HepG2 (cell line): Measurements from ENCODE around the gene EDAR. TPM values are rescaled to one million over a fixed set of nuclear protein-coding genes. Genes with fewer than 3 reads are reported as not detected.

ENCODE experiments used
- ATAD3A ChIP-seq: sonication (generic); formaldehyde crosslinking; IDR thresholded peaks from 2 replicates; pipeline ENCODE4 v1.4.0; 2020; ENCODE audit warnings: missing genetic modification reagents
- RAD21 ChIP-seq: fragments of 450-650 bp; formaldehyde crosslinking; IDR thresholded peaks from 2 replicates; pipeline ENCODE4 v1.5.0; 2020; ENCODE audit warnings: mild to moderate bottlenecking
- REL ChIP-seq: sonication (generic); formaldehyde crosslinking; conservative IDR thresholded peaks from 2 replicates; pipeline ENCODE4 v1.8.0; 2022; ENCODE audit warnings: mild to moderate bottlenecking, missing genetic modification reagents, moderate library complexity
- SMC3 ChIP-seq: IDR thresholded peaks from 2 replicates; pipeline ENCODE4 v1.6.1; 2011; ENCODE audit warnings: low read length, improper control_type of control experiment
- TEAD3 ChIP-seq: optimal IDR thresholded peaks from 2 replicates; pipeline ENCODE3; 2016; ENCODE audit warnings: borderline replicate concordance
- ZBTB4 ChIP-seq: sonication (generic); formaldehyde crosslinking; IDR thresholded peaks from 2 replicates; pipeline ENCODE4 v1.4.0; 2020; ENCODE audit warnings: missing genetic modification reagents, mild to moderate bottlenecking, borderline replicate concordance
- ZFP36 ChIP-seq: fragments of 150-350 bp; IDR thresholded peaks from 2 replicates; pipeline ENCODE4 v1.6.1; 2018; ENCODE audit warnings: borderline replicate concordance, low read length, low read depth; ENCODE audit not compliant: partially characterized antibody
- ZMYM4 ChIP-seq: sonication (generic); formaldehyde crosslinking; IDR thresholded peaks from 2 replicates; pipeline ENCODE4 v1.8.1; 2023; ENCODE audit warnings: mild to moderate bottlenecking, missing genetic modification reagents
- ZNF275 ChIP-seq: sonication (generic); formaldehyde crosslinking; IDR thresholded peaks from 2 replicates; pipeline ENCODE4 v1.8.0; 2022; ENCODE audit warnings: missing genetic modification reagents, mild to moderate bottlenecking, inconsistent platforms, borderline replicate concordance
- ZNF281 ChIP-seq: sonication (generic); formaldehyde crosslinking; IDR thresholded peaks from 2 replicates; pipeline ENCODE4 v1.4.0; 2020; ENCODE audit warnings: missing genetic modification reagents, borderline replicate concordance
- ZNF44 ChIP-seq: sonication (generic); formaldehyde crosslinking; IDR thresholded peaks from 2 replicates; pipeline ENCODE4 v1.5.1; 2020; ENCODE audit warnings: mild to moderate bottlenecking, missing genetic modification reagents
- ZNF672 ChIP-seq: sonication (generic); formaldehyde crosslinking; IDR thresholded peaks from 2 replicates; pipeline ENCODE4 v1.8.1; 2022; ENCODE audit warnings: missing genetic modification reagents
- polyA plus RNA-seq, 8 experiments: library from polyadenylated mRNA; depleted of rRNA in 3 of 8; stranded (reverse) in 7 of 8; unstranded in 1 of 8; fragments of >200 nt; fragmentation: Illumina TruSeq in 4 of 8; extraction: Trizol in 4 of 8; gene quantifications; 2 replicates each; pipeline versions ENCODE4 v1.2.1 to v1.2.3, GENCODE V29; 2011 to 2016; ENCODE audit warnings: low read depth in 4 of 8, missing spikeins in 1 of 8, mixed read lengths in 1 of 8; ENCODE audit not compliant: insufficient read depth in 1 of 8
- total RNA-seq, 5 experiments: library from RNA; depleted of rRNA; stranded (reverse); fragments of >200 nt; fragmentation: Illumina TruSeq; extraction: Trizol; gene quantifications; 2 replicates each; pipeline ENCODE4 v1.2.3, GENCODE V29; 2016; ENCODE audit warnings: low read depth in 1 of 5
- TF ChIP-seq, protein P1 (sequence below): sonication (generic); formaldehyde crosslinking; IDR thresholded peaks from 2 replicates; pipeline ENCODE4; 2020; ENCODE audit warnings: missing genetic modification reagents, mild to moderate bottlenecking, borderline replicate concordance
- TF ChIP-seq, protein P2 (sequence below): sonication (generic); formaldehyde crosslinking; IDR thresholded peaks from 2 replicates; pipeline ENCODE4 v1.9.0; 2022; ENCODE audit warnings: low read depth, missing genetic modification reagents

EDAR gene
- total and polyA plus RNA-seq, 2 of the 13 experiments (the other 11 are each of a cell fraction or from before 2014, with no cell fraction given): not detected

- TF ChIP-seq, protein P1, sequence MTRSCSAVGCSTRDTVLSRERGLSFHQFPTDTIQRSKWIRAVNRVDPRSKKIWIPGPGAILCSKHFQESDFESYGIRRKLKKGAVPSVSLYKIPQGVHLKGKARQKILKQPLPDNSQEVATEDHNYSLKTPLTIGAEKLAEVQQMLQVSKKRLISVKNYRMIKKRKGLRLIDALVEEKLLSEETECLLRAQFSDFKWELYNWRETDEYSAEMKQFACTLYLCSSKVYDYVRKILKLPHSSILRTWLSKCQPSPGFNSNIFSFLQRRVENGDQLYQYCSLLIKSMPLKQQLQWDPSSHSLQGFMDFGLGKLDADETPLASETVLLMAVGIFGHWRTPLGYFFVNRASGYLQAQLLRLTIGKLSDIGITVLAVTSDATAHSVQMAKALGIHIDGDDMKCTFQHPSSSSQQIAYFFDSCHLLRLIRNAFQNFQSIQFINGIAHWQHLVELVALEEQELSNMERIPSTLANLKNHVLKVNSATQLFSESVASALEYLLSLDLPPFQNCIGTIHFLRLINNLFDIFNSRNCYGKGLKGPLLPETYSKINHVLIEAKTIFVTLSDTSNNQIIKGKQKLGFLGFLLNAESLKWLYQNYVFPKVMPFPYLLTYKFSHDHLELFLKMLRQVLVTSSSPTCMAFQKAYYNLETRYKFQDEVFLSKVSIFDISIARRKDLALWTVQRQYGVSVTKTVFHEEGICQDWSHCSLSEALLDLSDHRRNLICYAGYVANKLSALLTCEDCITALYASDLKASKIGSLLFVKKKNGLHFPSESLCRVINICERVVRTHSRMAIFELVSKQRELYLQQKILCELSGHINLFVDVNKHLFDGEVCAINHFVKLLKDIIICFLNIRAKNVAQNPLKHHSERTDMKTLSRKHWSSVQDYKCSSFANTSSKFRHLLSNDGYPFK (CRISPR knock-in tag): peak; percentile 41; the same call in 1 of the 2 replicates
- TF ChIP-seq ZNF281 (CRISPR knock-in tag): no peak
- peak; percentile 46 for TF ChIP-seq SMC3
- TF ChIP-seq ZBTB4: 0 out of 2 replicates have a peak, but pooled peaks have one; percentile 50
- TF ChIP-seq ZFP36: no peak
- 0 out of 2 replicates have a peak, but pooled peaks have one; percentile 37 for TF ChIP-seq ZNF44 (CRISPR knock-in tag)
- TF ChIP-seq RAD21 (CRISPR knock-in tag): peak; percentile 74
- TF ChIP-seq TEAD3 (CRISPR knock-in tag): no peak
- TF ChIP-seq ZNF275 (CRISPR knock-in tag): no peak
- TF ChIP-seq, protein P2, sequence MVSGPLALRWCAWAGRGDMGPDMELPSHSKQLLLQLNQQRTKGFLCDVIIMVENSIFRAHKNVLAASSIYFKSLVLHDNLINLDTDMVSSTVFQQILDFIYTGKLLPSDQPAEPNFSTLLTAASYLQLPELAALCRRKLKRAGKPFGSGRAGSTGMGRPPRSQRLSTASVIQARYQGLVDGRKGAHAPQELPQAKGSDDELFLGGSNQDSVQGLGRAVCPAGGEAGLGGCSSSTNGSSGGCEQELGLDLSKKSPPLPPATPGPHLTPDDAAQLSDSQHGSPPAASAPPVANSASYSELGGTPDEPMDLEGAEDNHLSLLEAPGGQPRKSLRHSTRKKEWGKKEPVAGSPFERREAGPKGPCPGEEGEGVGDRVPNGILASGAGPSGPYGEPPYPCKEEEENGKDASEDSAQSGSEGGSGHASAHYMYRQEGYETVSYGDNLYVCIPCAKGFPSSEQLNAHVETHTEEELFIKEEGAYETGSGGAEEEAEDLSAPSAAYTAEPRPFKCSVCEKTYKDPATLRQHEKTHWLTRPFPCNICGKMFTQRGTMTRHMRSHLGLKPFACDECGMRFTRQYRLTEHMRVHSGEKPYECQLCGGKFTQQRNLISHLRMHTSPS (CRISPR knock-in tag): peak; percentile 58; the same call in 1 of the 2 replicates
- no peak for TF ChIP-seq ATAD3A
- TF ChIP-seq REL (CRISPR knock-in tag): no peak
- TF ChIP-seq ZMYM4 (CRISPR knock-in tag): 0 out of 2 replicates have a peak, but pooled peaks have one; percentile 33
- TF ChIP-seq ZNF672 (CRISPR knock-in tag): no peak
Measured at GRCh38 chr2:108988796-108989713, at the start of gene EDAR (continued).
